ENCODE data around the gene SUPT6H. TPM values are rescaled to one million over a fixed set of nuclear protein-coding genes. Genes with fewer than 3 reads are reported as not detected.

Gene SUPT6H
- total and polyA plus RNA-seq, 2 of the 8 experiments (the other 6 are each of a cell fraction or from before 2014, with no cell fraction given) = 32.0 to 59.9 TPM

- H3K27ac ChIP-seq (ENCODE audit: low read depth, low read length) = peak overlapping the region; percentile 70; the same call in 1 of the 2 replicates
- WGBS, 2 experiments (ENCODE audit: extremely low coverage in 1 of 2, insufficient coverage in 1 of 2, insufficient read length in 1 of 2, insufficient replicate concordance in 2 of 2, low coverage in 1 of 2, low lambda C conversion rate in 2 of 2, missing lambda C conversion rate in 1 of 2) = 88% methylated on average over 7 of the region's 7 CpGs; no CpG with 5 or more reads in 1 of the 2 experiments
- TF ChIP-seq CHD1 (IDR thresholded peaks at IDR 0.05; ENCODE audit: low read depth, low read length) (no peak), BCL11A (IDR thresholded peaks at IDR 0.05; ENCODE audit: low read depth in 2 of 2, low read length in 2 of 2) (no peak), MAFK (IDR thresholded peaks at IDR 0.05; ENCODE audit: low read depth, low read length) (no peak), RBBP5 (IDR thresholded peaks at IDR 0.05; ENCODE audit: borderline replicate concordance, low read depth, low read length) (no peak), SAP30 (IDR thresholded peaks at IDR 0.05; ENCODE audit: insufficient read depth, insufficient replicate concordance, low read length) (no peak), POLR2AphosphoS5 (IDR thresholded peaks at IDR 0.05; ENCODE audit: low read depth, low read length) (no peak), CHD2 (IDR thresholded peaks at IDR 0.05; ENCODE audit: low read length) (no peak), JUN (IDR thresholded peaks at IDR 0.05; ENCODE audit: low read depth, low read length) (no peak), SIRT6 (IDR thresholded peaks at IDR 0.05; ENCODE audit: low read length) (no peak), RFX5 (IDR thresholded peaks at IDR 0.05; ENCODE audit: borderline replicate concordance, low read depth, low read length) (no peak), ATF3 (IDR thresholded peaks at IDR 0.05; ENCODE audit: insufficient read depth, low read depth, low read length) (no peak)
Observed at GRCh38 chr17:28712705-28713415, 50.9 kb downstream of the SUPT6H start.

More at GRCh38 chr17:28712705-28713415, 50.9 kb downstream of the SUPT6H start:
- Histone ChIP-seq H3K4me1 (replicated peaks in 1 of 4; ENCODE audit: control insufficient read depth in 3 of 4, insufficient read depth in 4 of 4, low read length in 3 of 4) (peaks cover 4 to 15% (median 7%) of the 10 kb centered on the region in 4 experiments; a peak in 6 of 7 replicates), H2BK15ac (ENCODE audit: low read length) (peak overlapping the region; percentile 99), H4K20me1 (replicated peaks in 1 of 2; ENCODE audit: control insufficient read depth in 1 of 2, insufficient read depth in 2 of 2, low read length in 2 of 2) (peaks cover 0 to 11% of the 10 kb centered on the region in 2 experiments), H2AK5ac (ENCODE audit: low read depth, low read length) (peak overlapping the region; percentile 54), H4K5ac (ENCODE audit: insufficient read length, low read depth, low read length) (peak overlapping the region; percentile 44), H3K27me3 (replicated peaks in 1 of 4; ENCODE audit: control insufficient read depth in 3 of 4, extremely low read depth in 1 of 4, insufficient read depth in 3 of 4, low read length in 3 of 4) (no peaks in the 10 kb centered on the region), H3K4me2 (ENCODE audit: insufficient read depth in 1 of 2, low read depth in 2 of 2, low read length in 2 of 2) (peak overlapping the region; percentile 88 to 100), H3K14ac (ENCODE audit: insufficient read length) (no peak overlapping the region), H3K9me3 (ENCODE audit: insufficient read depth in 2 of 2, low read depth in 1 of 2, low read length in 1 of 2) (no peaks in the 10 kb centered on the region), H3K18ac (ENCODE audit: extremely low read depth, low read length) (peak overlapping the region; percentile 44; the same call in 1 of the 2 replicates), H3K9ac (replicated peaks in 1 of 4; ENCODE audit: extremely low read depth in 1 of 4, low read depth in 3 of 4, low read length in 3 of 4) (peak overlapping the region; percentile 22 to 79 (median 56)), H3K56ac (replicated peaks; ENCODE audit: insufficient read length, low read depth, low read length) (no peak overlapping the region), H3K36me3 (ENCODE audit: control insufficient read depth in 2 of 4, insufficient read depth in 4 of 4, low read length in 3 of 4) (peaks cover 8 to 20% (median 15%) of the 10 kb centered on the region in 4 experiments; a peak in 7 of 8 replicates), H3K23me2 (ENCODE audit: low read depth, low read length) (peaks cover 16% of the 10 kb centered on the region), H3K23ac (ENCODE audit: insufficient read length) (no peak overlapping the region), H3K79me1 (ENCODE audit: low read depth, low read length) (peaks cover 16% of the 10 kb centered on the region), H2BK120ac (replicated peaks; ENCODE audit: low read depth, low read length) (peak overlapping the region; percentile 7), H3K4me3 (ENCODE audit: extremely low read depth in 1 of 4, insufficient read depth in 2 of 4, low read depth in 3 of 4, low read length in 4 of 4) (peak overlapping the region in 3 of 4 experiments; percentile 37 to 81 (median 59); a peak in 6 of 8 replicates), H3K79me2 (ENCODE audit: control insufficient read depth in 1 of 2, insufficient read depth in 2 of 2, low read length in 2 of 2) (peaks cover 3 to 34% of the 10 kb centered on the region in 2 experiments; a peak in 3 of 4 replicates), H4K8ac (ENCODE audit: extremely low read depth, insufficient read depth, low read length) (no peak overlapping the region), H2AFZ (ENCODE audit: low read length) (no peak overlapping the region), H3K4ac (replicated peaks; ENCODE audit: insufficient read length, low read depth, low read length) (peak overlapping the region; percentile 27), H2BK5ac (ENCODE audit: low read depth, low read length) (peak overlapping the region; percentile 94), H2BK20ac (ENCODE audit: low read length) (no peak overlapping the region; the same call in 1 of the 2 replicates), H2BK12ac (ENCODE audit: low read depth, low read length) (peak overlapping the region; percentile 96), H4K91ac (replicated peaks; ENCODE audit: insufficient read length, low read length) (peak overlapping the region; percentile 45)
- CTCF ChIA-PET (ENCODE audit: partially characterized antibody) = interaction anchor here (2.0 kb wide), 1 partner anchor 15 kb away, joined by 4 read pairs; no protein-coding TSS in a partner anchor
- no peak for FAIRE-seq
- POLR2A ChIA-PET (ENCODE audit: partially characterized antibody) = interaction anchor here (0.6 to 10.5 kb wide), 10 partner anchors 11 to 236 kb away, joined by 3 to 258 read pairs (median 22); partner anchors contain the start of genes BLTP2, NEK8, RPL23A and SDF2
- DNase-seq (ENCODE audit: low read depth in 1 of 2, low spot score in 2 of 2) = no peak

Data from H1 (cell line).